ENCODE results near the gene UPF2. TPM values are rescaled to one million over a fixed set of nuclear protein-coding genes. Genes with fewer than 3 reads are reported as not detected.

Gene UPF2
- total and polyA plus RNA-seq, 2 of the 13 experiments (the other 11 are each of a cell fraction or from before 2014, with no cell fraction given), result 6.2 to 14.5 TPM

DNA sequence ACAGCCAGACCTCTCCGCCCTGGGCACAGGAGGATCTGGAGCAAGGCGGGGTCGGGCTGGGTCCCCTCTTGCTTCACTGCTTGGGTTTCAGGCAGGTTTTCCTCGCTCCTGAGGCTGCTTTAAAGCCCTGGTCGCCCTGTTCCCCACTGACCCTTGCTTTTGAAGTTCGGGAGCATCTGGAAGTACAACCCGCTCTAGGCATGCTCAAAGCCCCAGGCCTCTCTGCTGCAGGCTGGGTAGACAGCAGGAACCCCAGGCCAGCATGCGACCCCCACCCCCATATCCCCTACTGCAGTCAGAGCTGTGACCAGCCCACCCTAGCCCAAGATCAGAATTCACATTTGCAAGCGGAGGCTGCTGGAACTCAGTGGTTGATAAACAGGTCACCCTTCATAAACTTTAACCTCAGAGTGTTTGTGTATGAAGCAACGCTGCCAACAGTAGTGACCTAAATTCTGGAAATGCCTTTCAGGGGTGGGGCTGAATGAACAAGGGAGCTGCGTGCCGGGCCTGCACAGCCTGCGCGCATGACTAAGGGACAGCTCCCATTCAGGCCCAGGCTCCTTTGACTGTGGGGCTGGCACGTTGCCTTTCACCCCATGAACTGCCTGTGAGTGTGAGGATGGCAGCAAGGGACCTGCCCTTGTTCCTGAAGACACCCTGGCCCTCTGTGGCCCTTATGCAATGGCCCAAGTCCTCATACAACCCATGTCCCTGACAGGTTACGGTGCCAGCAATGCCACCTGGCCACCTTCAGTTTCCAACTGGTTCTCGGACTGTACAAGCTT is 166.9 kb downstream of the UPF2 start (continued):
- TF ChIP-seq, protein P1, sequence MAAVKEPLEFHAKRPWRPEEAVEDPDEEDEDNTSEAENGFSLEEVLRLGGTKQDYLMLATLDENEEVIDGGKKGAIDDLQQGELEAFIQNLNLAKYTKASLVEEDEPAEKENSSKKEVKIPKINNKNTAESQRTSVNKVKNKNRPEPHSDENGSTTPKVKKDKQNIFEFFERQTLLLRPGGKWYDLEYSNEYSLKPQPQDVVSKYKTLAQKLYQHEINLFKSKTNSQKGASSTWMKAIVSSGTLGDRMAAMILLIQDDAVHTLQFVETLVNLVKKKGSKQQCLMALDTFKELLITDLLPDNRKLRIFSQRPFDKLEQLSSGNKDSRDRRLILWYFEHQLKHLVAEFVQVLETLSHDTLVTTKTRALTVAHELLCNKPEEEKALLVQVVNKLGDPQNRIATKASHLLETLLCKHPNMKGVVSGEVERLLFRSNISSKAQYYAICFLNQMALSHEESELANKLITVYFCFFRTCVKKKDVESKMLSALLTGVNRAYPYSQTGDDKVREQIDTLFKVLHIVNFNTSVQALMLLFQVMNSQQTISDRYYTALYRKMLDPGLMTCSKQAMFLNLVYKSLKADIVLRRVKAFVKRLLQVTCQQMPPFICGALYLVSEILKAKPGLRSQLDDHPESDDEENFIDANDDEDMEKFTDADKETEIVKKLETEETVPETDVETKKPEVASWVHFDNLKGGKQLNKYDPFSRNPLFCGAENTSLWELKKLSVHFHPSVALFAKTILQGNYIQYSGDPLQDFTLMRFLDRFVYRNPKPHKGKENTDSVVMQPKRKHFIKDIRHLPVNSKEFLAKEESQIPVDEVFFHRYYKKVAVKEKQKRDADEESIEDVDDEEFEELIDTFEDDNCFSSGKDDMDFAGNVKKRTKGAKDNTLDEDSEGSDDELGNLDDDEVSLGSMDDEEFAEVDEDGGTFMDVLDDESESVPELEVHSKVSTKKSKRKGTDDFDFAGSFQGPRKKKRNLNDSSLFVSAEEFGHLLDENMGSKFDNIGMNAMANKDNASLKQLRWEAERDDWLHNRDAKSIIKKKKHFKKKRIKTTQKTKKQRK (IDR thresholded peaks at IDR 0.05; ENCODE audit: low read length), result no peak
- no peak for TF ChIP-seq CBX2 (IDR thresholded peaks at IDR 0.05; ENCODE audit: low read depth, low read length)
- 0 out of 2 replicates have a peak, but pooled peaks have one; percentile 43 for TF ChIP-seq CBX2 (CRISPR knock-in tag; IDR thresholded peaks at IDR 0.05; ENCODE audit: low read depth)
- no peak for TF ChIP-seq AGO1 (IDR thresholded peaks at IDR 0.05; ENCODE audit: low read depth, low read length, poor library complexity, severe bottlenecking)
- no peak for TF ChIP-seq ZNF296 (CRISPR knock-in tag; conservative IDR thresholded peaks at IDR 0.05)
- peak; percentile 100 for TF ChIP-seq RORA (CRISPR knock-in tag; IDR thresholded peaks at IDR 0.05)
- TF ChIP-seq, protein P2, sequence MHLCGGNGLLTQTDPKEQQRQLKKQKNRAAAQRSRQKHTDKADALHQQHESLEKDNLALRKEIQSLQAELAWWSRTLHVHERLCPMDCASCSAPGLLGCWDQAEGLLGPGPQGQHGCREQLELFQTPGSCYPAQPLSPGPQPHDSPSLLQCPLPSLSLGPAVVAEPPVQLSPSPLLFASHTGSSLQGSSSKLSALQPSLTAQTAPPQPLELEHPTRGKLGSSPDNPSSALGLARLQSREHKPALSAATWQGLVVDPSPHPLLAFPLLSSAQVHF (CRISPR knock-in tag; IDR thresholded peaks at IDR 0.05), result no peak
- TF ChIP-seq ZNF891 (CRISPR knock-in tag; IDR thresholded peaks at IDR 0.05), result 0 out of 2 replicates have a peak, but pooled peaks have one; percentile 58
- peak; percentile 84 for TF ChIP-seq NCOR1 (IDR thresholded peaks at IDR 0.05; ENCODE audit: borderline replicate concordance, low read length)
- no peak for TF ChIP-seq ZNF768 (CRISPR knock-in tag; IDR thresholded peaks at IDR 0.05)
- 0 out of 2 replicates have a peak, but pooled peaks have one; percentile 20 for TF ChIP-seq ZNF589 (CRISPR knock-in tag; conservative IDR thresholded peaks at IDR 0.05)
- TF ChIP-seq SRF (IDR thresholded peaks at IDR 0.05; ENCODE audit: low read depth, low read length), result no peak
- TF ChIP-seq ZNF556 (CRISPR knock-in tag; IDR thresholded peaks at IDR 0.05; ENCODE audit: borderline replicate concordance), result no peak; the same call in 1 of the 2 replicates
- no peak for TF ChIP-seq ATF7 (IDR thresholded peaks at IDR 0.05)
- 0 out of 2 replicates have a peak, but pooled peaks have one; percentile 51 for TF ChIP-seq ATF7 (CRISPR knock-in tag; IDR thresholded peaks at IDR 0.05)
- peak; percentile 79 for TF ChIP-seq ELF3 (CRISPR knock-in tag; IDR thresholded peaks at IDR 0.05)
- TF ChIP-seq SP140L (CRISPR knock-in tag; IDR thresholded peaks at IDR 0.05; ENCODE audit: borderline replicate concordance), result 0 out of 2 replicates have a peak, but pooled peaks have one; percentile 69
- TF ChIP-seq, protein P3, sequence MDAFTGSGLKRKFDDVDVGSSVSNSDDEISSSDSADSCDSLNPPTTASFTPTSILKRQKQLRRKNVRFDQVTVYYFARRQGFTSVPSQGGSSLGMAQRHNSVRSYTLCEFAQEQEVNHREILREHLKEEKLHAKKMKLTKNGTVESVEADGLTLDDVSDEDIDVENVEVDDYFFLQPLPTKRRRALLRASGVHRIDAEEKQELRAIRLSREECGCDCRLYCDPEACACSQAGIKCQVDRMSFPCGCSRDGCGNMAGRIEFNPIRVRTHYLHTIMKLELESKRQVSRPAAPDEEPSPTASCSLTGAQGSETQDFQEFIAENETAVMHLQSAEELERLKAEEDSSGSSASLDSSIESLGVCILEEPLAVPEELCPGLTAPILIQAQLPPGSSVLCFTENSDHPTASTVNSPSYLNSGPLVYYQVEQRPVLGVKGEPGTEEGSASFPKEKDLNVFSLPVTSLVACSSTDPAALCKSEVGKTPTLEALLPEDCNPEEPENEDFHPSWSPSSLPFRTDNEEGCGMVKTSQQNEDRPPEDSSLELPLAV (CRISPR knock-in tag; conservative IDR thresholded peaks at IDR 0.05; ENCODE audit: low read depth), result no peak
- TF ChIP-seq NR2C2 (CRISPR knock-in tag; IDR thresholded peaks at IDR 0.05; ENCODE audit: borderline replicate concordance), result peak; percentile 90
- peak; percentile 95 for TF ChIP-seq ZBTB38 (CRISPR knock-in tag; IDR thresholded peaks at IDR 0.05)
- no peak for TF ChIP-seq NR1H2 (CRISPR knock-in tag; IDR thresholded peaks at IDR 0.05; ENCODE audit: borderline replicate concordance, low read depth)
- TF ChIP-seq ZNF10 (CRISPR knock-in tag; IDR thresholded peaks at IDR 0.05; ENCODE audit: borderline replicate concordance, low read depth), result no peak
- TF ChIP-seq ZKSCAN1 (IDR thresholded peaks at IDR 0.05; ENCODE audit: low read length), result no peak
- no peak for TF ChIP-seq JUNB (CRISPR knock-in tag; IDR thresholded peaks at IDR 0.05; ENCODE audit: borderline replicate concordance)
- TF ChIP-seq ZNF790 (CRISPR knock-in tag; IDR thresholded peaks at IDR 0.05; ENCODE audit: borderline replicate concordance), result peak; percentile 57; the same call in 1 of the 2 replicates
